Mesendoderm (in vitro differentiated cells): ENCODE measurements around the gene SEC24D. TPM values are rescaled to one million over a fixed set of nuclear protein-coding genes. Genes with fewer than 3 reads are reported as not detected.

Experiments
- DNase-seq: peaks from one replicate; pipeline ENCODE4 v3.0.0; 2013
- H2AK5ac ChIP-seq: 2 replicates; pipeline ENCODE4 v1.6.1; 2013; ENCODE audit warnings: low read length, inconsistent platforms
- H2BK120ac ChIP-seq: 2 replicates; pipeline ENCODE4 v1.6.1; 2013; ENCODE audit warnings: low read depth, mild to moderate bottlenecking, low read length, moderate library complexity, mixed read lengths
- H2BK15ac ChIP-seq: replicated peaks from 2 replicates; pipeline ENCODE4 v1.6.1; 2013; ENCODE audit warnings: low read depth, mild to moderate bottlenecking, moderate library complexity
- H2BK5ac ChIP-seq: 2 replicates; pipeline ENCODE4 v1.6.1; 2013; ENCODE audit warnings: low read length, inconsistent platforms
- H3K18ac ChIP-seq: 2 replicates; pipeline ENCODE4 v1.6.1; 2013; ENCODE audit warnings: mild to moderate bottlenecking, low read length, mixed read lengths
- H3K23ac ChIP-seq: one replicate; pipeline ENCODE4 v1.6.1; 2013; ENCODE audit warnings: low read length
- H3K27ac ChIP-seq: 2 replicates; pipeline ENCODE4 v1.5.1; 2013; ENCODE audit warnings: low read depth, mild to moderate bottlenecking, inconsistent platforms, low read length, moderate library complexity
- H3K27me3 ChIP-seq: 2 replicates; pipeline ENCODE4 v1.6.1; 2013; ENCODE audit warnings: low read length, control low read depth, mild to moderate bottlenecking, inconsistent platforms; ENCODE audit not compliant: insufficient read depth, poor library complexity
- H3K36me3 ChIP-seq: 2 replicates; pipeline ENCODE4 v1.6.1; 2013; ENCODE audit warnings: low read length, inconsistent platforms; ENCODE audit not compliant: control insufficient read depth, insufficient read depth
- H3K4ac ChIP-seq: one replicate; pipeline ENCODE4 v1.6.1; 2013; ENCODE audit warnings: low read depth, mild to moderate bottlenecking, low read length, moderate library complexity
- H3K4me1 ChIP-seq: 2 replicates; pipeline ENCODE4 v1.6.1; 2013; ENCODE audit warnings: low read depth, low read length, inconsistent platforms; ENCODE audit not compliant: control insufficient read depth
- H3K4me2 ChIP-seq: 2 replicates; pipeline ENCODE4 v1.6.1; 2013; ENCODE audit warnings: low read length
- H3K4me3 ChIP-seq: 2 replicates; pipeline ENCODE4 v1.5.1; 2013; ENCODE audit warnings: mild to moderate bottlenecking, low read length
- H3K56ac ChIP-seq: one replicate; pipeline ENCODE4 v1.6.1; 2013; ENCODE audit warnings: low read length
- H3K79me1 ChIP-seq: 2 replicates; pipeline ENCODE4 v1.6.1; 2013; ENCODE audit warnings: low read length, inconsistent platforms
- H3K79me2 ChIP-seq: 2 replicates; pipeline ENCODE4 v1.6.1; 2013; ENCODE audit warnings: mild to moderate bottlenecking, low read length; ENCODE audit not compliant: control insufficient read depth, insufficient read depth
- H3K9ac ChIP-seq: 2 replicates; pipeline ENCODE4 v1.6.1; 2013; ENCODE audit warnings: low read length, inconsistent platforms
- H4K5ac ChIP-seq: one replicate; pipeline ENCODE4 v1.6.1; 2013; ENCODE audit warnings: low read length
- H4K8ac ChIP-seq: one replicate; pipeline ENCODE4 v1.6.1; 2013; ENCODE audit warnings: low read depth, mild to moderate bottlenecking, control low read depth, low read length, moderate library complexity
- WGBS: extraction: QIAGEN DNeasy Blood & Tissue Kit; methylation state at CpG from one replicate; pipeline ENCODE4 v1.1.7; 2013; ENCODE audit warnings: low lambda C conversion rate, missing lambda C conversion rate; ENCODE audit not compliant: insufficient coverage; ENCODE audit errors: extremely low coverage; 5-methylcytosine and 5-hydroxymethylcytosine counted together
- polyA plus RNA-seq, 2 experiments: library from polyadenylated mRNA; stranded (reverse); fragments of 200-250 nt; gene quantifications; one replicate each; pipeline ENCODE4 v1.2.3, GENCODE V29; 2013

Gene SEC24D, protein sequence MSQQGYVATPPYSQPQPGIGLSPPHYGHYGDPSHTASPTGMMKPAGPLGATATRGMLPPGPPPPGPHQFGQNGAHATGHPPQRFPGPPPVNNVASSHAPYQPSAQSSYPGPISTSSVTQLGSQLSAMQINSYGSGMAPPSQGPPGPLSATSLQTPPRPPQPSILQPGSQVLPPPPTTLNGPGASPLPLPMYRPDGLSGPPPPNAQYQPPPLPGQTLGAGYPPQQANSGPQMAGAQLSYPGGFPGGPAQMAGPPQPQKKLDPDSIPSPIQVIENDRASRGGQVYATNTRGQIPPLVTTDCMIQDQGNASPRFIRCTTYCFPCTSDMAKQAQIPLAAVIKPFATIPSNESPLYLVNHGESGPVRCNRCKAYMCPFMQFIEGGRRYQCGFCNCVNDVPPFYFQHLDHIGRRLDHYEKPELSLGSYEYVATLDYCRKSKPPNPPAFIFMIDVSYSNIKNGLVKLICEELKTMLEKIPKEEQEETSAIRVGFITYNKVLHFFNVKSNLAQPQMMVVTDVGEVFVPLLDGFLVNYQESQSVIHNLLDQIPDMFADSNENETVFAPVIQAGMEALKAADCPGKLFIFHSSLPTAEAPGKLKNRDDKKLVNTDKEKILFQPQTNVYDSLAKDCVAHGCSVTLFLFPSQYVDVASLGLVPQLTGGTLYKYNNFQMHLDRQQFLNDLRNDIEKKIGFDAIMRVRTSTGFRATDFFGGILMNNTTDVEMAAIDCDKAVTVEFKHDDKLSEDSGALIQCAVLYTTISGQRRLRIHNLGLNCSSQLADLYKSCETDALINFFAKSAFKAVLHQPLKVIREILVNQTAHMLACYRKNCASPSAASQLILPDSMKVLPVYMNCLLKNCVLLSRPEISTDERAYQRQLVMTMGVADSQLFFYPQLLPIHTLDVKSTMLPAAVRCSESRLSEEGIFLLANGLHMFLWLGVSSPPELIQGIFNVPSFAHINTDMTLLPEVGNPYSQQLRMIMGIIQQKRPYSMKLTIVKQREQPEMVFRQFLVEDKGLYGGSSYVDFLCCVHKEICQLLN
- polyA plus RNA-seq (2013, experiment 1 of 2) = 30.3 TPM
- 32.4 TPM for polyA plus RNA-seq (2013, experiment 2 of 2)

DNA sequence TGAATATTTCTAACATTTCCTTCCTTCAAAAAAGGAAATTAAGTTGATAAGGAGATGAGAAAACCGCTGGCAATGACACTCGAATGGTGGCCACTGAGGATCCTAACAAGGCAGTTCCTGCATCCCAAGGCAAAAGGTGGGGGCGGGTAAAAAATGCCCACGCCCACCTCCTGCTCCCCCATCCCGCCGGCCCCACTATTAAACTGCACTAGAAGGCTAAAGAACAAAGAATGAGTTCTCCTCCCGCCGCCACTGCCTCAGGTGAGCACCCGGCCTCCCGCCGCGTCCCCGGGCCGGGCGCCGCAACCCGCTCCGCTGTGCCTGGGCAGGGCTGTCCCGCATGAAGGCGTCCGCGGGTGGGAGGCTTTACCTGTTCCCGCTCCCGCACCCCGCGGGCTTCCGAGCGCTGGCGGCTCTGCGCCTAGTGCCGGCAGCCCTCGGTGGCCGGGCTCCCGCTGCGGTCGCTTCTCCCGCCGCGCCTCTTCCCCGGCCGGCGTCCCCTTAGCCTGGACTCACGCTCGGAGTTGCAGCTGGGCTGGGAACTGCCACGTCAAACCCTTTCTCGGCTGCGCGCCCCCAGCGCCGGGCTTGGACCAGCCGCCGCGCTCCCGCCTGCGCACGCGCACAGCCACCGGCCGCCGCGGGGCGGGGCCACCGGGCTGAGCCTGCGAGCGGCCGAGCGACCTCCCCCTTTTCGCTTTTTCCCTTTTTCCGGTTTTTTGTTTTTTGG lies at the start of gene SEC24D:
Gene SEC24D, minus strand, starts transcription at position 556 of the 730 bp plus-strand sequence. CDS start 2,430 bp downstream, outside the sequence.
- Histone ChIP-seq H3K4me2 (peak within 1 kb of the TSS; percentile 81), H4K5ac (peak within 1 kb of the TSS; percentile 61), H4K8ac (no peak within 1 kb of the TSS), H3K79me2 (peaks cover 9% of the 10 kb centered on the region), H3K36me3 (peaks cover 4% of the 10 kb centered on the region), H3K23ac (peak within 1 kb of the TSS; percentile 25), H3K4ac (peak within 1 kb of the TSS; percentile 95), H3K4me1 (no peaks in the 10 kb centered on the region), H3K18ac (peak within 1 kb of the TSS; percentile 96), H3K27ac (peak within 1 kb of the TSS; percentile 93), H2BK5ac (peak within 1 kb of the TSS; percentile 21), H3K4me3 (peak within 1 kb of the TSS; percentile 85), H2BK15ac (no peak within 1 kb of the TSS), H2BK120ac (no peak within 1 kb of the TSS), H3K27me3 (no peaks in the 10 kb centered on the region), H3K79me1 (peaks cover 4% of the 10 kb centered on the region), H3K56ac (peak within 1 kb of the TSS; percentile 98), H2AK5ac (no peak within 1 kb of the TSS), H3K9ac (peak within 1 kb of the TSS; percentile 84)
- DNase-seq = peak; percentile 93
- no CpG with 5 or more reads among the region's 69 CpGs for WGBS

DNA sequence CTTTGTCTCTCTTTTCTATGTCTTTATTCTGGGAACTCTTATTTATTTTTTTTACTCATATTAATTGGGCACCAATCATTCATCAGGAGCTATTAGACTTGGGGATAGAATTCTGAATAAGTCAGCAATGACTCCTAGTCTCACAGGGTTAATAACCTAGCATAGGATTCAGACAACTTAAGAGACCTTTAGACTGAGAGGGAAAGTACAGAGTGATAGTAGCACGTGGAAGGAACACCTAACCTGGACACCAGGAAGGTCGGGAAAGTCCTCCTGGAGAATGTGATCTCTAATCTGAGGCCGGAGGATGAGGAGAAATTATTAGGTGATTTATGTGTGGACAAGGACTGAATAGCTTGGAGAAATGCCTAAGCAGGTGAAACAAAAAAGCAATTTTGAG lies 48.8 kb upstream of the SEC24D start:
- WGBS = no CpG with 5 or more reads among the region's 3 CpGs

DNA sequence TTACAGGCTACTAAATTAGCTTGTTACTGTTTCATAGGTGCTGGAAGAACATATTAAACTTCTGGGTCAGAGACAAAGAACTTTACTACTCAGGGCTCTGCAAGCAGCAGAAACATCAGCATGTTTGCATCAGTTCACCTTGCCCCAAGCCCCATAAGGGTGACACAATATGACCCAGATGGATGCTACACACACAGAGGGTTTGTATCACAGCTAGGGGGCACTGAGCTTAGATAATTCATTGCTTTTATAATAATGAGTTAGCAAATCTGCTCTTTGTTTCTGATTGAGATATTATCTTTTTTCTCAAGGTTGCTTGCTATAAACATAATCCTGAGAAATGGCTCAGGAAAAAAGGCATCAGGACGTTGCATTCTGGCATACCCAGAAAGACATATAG lies 47.9 kb upstream of the SEC24D start:
- no peak overlapping the region for H2BK120ac ChIP-seq
- H3K23ac ChIP-seq = no peak overlapping the region
- H3K27ac ChIP-seq = no peak overlapping the region
- no peak overlapping the region for H4K5ac ChIP-seq
- H2AK5ac ChIP-seq = no peak overlapping the region
- no peak overlapping the region for H3K4ac ChIP-seq
- H3K79me1 ChIP-seq = no peaks in the 10 kb centered on the region
- H3K27me3 ChIP-seq = no peaks in the 10 kb centered on the region
- WGBS = no CpG with 5 or more reads among the region's 1 CpG
- no peak overlapping the region for H3K18ac ChIP-seq
- peak; percentile 26 for DNase-seq
- no peak overlapping the region for H2BK5ac ChIP-seq
- no peak overlapping the region for H4K8ac ChIP-seq
- H3K79me2 ChIP-seq = no peaks in the 10 kb centered on the region
- H3K56ac ChIP-seq = no peak overlapping the region
- H3K9ac ChIP-seq = no peak overlapping the region
- H3K4me3 ChIP-seq = no peak overlapping the region
- H3K4me2 ChIP-seq = no peak overlapping the region
- no peaks in the 10 kb centered on the region for H3K36me3 ChIP-seq
- H2BK15ac ChIP-seq = no peak overlapping the region
- no peaks in the 10 kb centered on the region for H3K4me1 ChIP-seq

More for the DNA sequence above, 48.8 kb upstream of the SEC24D start:
- Histone ChIP-seq H3K23ac (no peak overlapping the region), H3K79me2 (no peaks in the 10 kb centered on the region), H2BK15ac (no peak overlapping the region), H3K27ac (no peak overlapping the region), H3K79me1 (no peaks in the 10 kb centered on the region), H4K8ac (no peak overlapping the region), H3K18ac (no peak overlapping the region), H3K27me3 (no peaks in the 10 kb centered on the region), H2BK120ac (no peak overlapping the region), H3K4me3 (no peak overlapping the region), H3K4me2 (no peak overlapping the region), H2AK5ac (no peak overlapping the region), H2BK5ac (no peak overlapping the region), H3K36me3 (no peaks in the 10 kb centered on the region), H3K4me1 (no peaks in the 10 kb centered on the region), H4K5ac (no peak overlapping the region), H3K4ac (no peak overlapping the region), H3K56ac (no peak overlapping the region), H3K9ac (no peak overlapping the region)
- no peak for DNase-seq

DNA sequence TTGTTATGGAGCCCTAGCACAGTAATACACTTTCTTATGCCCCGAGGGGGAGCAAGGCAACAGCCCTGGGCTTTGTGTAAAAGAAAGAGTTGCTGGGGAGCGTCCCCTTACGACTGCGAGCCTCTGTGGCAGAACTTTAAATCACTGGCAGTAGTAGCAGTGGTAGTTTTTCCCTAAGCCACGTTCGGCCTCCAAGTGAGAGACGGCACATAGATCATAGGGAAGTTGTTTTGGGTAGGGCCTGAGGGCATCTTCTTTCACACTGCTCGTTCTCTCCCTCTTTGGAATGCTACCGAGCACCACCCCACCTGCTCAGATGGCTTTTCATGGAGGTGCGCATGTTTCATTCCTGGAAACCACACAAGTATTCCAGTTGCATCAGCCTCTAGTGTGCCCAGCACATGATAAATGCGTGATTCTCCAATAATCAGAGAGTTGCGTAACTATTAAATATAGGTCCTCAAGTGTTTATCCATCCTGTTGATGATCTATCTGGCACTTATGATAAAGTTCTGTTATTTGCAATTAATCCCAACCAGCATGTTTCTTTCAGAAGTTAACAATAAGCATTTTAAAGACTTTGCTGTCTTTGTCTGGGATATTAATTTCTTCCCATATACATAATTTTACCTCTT lies 45.7 kb upstream of the SEC24D start:
- no peaks in the 10 kb centered on the region for H3K79me1 ChIP-seq
- H3K18ac ChIP-seq = no peak overlapping the region
- H3K4me3 ChIP-seq = no peak overlapping the region
- no peaks in the 10 kb centered on the region for H3K79me2 ChIP-seq
- no peak overlapping the region for H3K23ac ChIP-seq
- no peak overlapping the region for H4K8ac ChIP-seq
- H3K4ac ChIP-seq = no peak overlapping the region
- no peak overlapping the region for H3K4me2 ChIP-seq
- H2AK5ac ChIP-seq = no peak overlapping the region
- no peak overlapping the region for H2BK120ac ChIP-seq
- no peak overlapping the region for H2BK5ac ChIP-seq
- no peak overlapping the region for H4K5ac ChIP-seq
- no peak overlapping the region for H3K9ac ChIP-seq
- WGBS = no CpG with 5 or more reads among the region's 12 CpGs
- H3K56ac ChIP-seq = no peak overlapping the region
- no peak overlapping the region for H3K27ac ChIP-seq
- H3K36me3 ChIP-seq = no peaks in the 10 kb centered on the region
- no peak overlapping the region for H2BK15ac ChIP-seq
- no peaks in the 10 kb centered on the region for H3K4me1 ChIP-seq
- H3K27me3 ChIP-seq = no peaks in the 10 kb centered on the region
- peak; percentile 31 for DNase-seq

DNA sequence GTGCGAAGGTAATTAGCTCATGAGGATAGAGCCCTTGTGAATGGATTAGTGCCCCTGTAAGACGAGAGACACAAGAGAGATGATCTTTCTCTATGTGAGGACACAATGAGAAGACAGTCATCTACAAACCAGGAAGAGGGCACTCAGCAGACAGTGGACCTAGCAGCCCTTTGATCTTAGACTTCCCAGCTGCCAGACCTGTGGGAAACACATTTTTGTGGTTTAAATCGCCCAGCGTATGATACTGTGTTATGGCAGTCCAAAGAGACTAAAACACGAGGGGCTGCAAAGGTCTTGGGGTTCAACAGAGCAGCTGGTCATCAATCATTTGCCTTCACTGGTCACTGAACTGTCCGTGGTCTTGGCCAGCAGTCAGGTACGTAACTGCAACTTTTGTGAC lies 43.5 kb upstream of the SEC24D start:
- Histone ChIP-seq H3K27ac (no peak overlapping the region), H3K27me3 (no peaks in the 10 kb centered on the region), H3K79me1 (no peaks in the 10 kb centered on the region), H3K4me1 (no peaks in the 10 kb centered on the region), H2BK15ac (no peak overlapping the region), H3K79me2 (no peaks in the 10 kb centered on the region), H3K23ac (no peak overlapping the region), H3K9ac (no peak overlapping the region), H3K4ac (no peak overlapping the region), H4K5ac (no peak overlapping the region), H4K8ac (no peak overlapping the region), H3K4me3 (no peak overlapping the region), H2AK5ac (no peak overlapping the region), H3K36me3 (no peaks in the 10 kb centered on the region), H2BK120ac (no peak overlapping the region), H3K4me2 (no peak overlapping the region), H3K56ac (no peak overlapping the region), H3K18ac (no peak overlapping the region), H2BK5ac (no peak overlapping the region)
- WGBS = no CpG with 5 or more reads among the region's 7 CpGs
- no peak for DNase-seq
